Thymus (tissue), 11 donors: ENCODE data around the gene DPPA4. TPM values are rescaled to one million over a fixed set of nuclear protein-coding genes. Genes with fewer than 3 reads are reported as not detected.
"Not testable (repeated sequence)": the region's sequence is repeated elsewhere in the genome, so short reads cannot be mapped to it uniquely, and the experiment has no call there.

Source experiments
- DNase-seq, 9 donors: peaks; one replicate each; pipeline ENCODE4 v3.0.0-alpha.2; 2013; ENCODE audit warnings: low spot score in 9 of 9, low read depth in 6 of 9, missing footprints in 1 of 9
- H3K27ac ChIP-seq, 2 donors: one replicate each; pipeline ENCODE4 v1.5.1; 2013; ENCODE audit warnings: control low read depth in 1 of 2, low read depth in 1 of 2, low read length in 1 of 2, mild to moderate bottlenecking in 1 of 2, moderate library complexity in 1 of 2
- H3K27me3 ChIP-seq, 2 donors: one replicate each; pipeline ENCODE4 v1.5.1; 2013; ENCODE audit warnings: low read length in 1 of 2; ENCODE audit not compliant: control insufficient read depth in 2 of 2, insufficient read depth in 1 of 2
- H3K36me3 ChIP-seq, 2 donors: one replicate each; pipeline ENCODE4 v1.5.1; 2013; ENCODE audit warnings: low read length in 1 of 2, mild to moderate bottlenecking in 1 of 2, moderate library complexity in 1 of 2; ENCODE audit not compliant: control insufficient read depth in 2 of 2, insufficient read depth in 2 of 2
- H3K4me1 ChIP-seq, 2 donors: one replicate each; pipeline ENCODE4 v1.5.1; 2013; ENCODE audit warnings: low read length in 2 of 2; ENCODE audit not compliant: control insufficient read depth in 2 of 2, insufficient read depth in 2 of 2
- H3K4me3 ChIP-seq, 2 donors: one replicate each; pipeline ENCODE4 v1.5.1; 2013; ENCODE audit warnings: low read length in 2 of 2, control low read depth in 1 of 2, mild to moderate bottlenecking in 1 of 2
- H3K9me3 ChIP-seq, 2 donors: one replicate each; pipeline ENCODE4 v1.5.1; 2013; ENCODE audit warnings: low read length in 1 of 2, mild to moderate bottlenecking in 1 of 2; ENCODE audit not compliant: control insufficient read depth in 2 of 2, insufficient read depth in 1 of 2
- WGBS: extraction: QIAGEN DNeasy Blood & Tissue Kit; methylation state at CpG from one replicate; pipeline ENCODE4 v1.1.7; 2013; 5-methylcytosine and 5-hydroxymethylcytosine counted together
- polyA plus RNA-seq: library from polyadenylated mRNA; stranded (reverse); fragments of 200-250 nt; gene quantifications from one replicate; pipeline ENCODE4 v1.2.3, GENCODE V29; 2013
- total RNA-seq: library from RNA; stranded (reverse); fragments of 120-200 nt; gene quantifications from one replicate; pipeline ENCODE4 v1.2.4, GENCODE V29; 2013
- donor health status: healthy.

The DPPA4 gene
- total and polyA plus RNA-seq, 2 donors: 13.6 to 14.2 TPM

GRCh38 chr3:109369510-109369909 lies 32.2 kb upstream of the DPPA4 start:
- H3K27ac ChIP-seq: no peak overlapping the region
- H3K36me3 ChIP-seq: no peaks in the 10 kb centered on the region
- 82% methylated on average over 2 of the region's 2 CpGs for WGBS
- H3K4me1 ChIP-seq: no peaks in the 10 kb centered on the region
- no peaks in the 10 kb centered on the region for H3K27me3 ChIP-seq
- no peaks in the 10 kb centered on the region for H3K9me3 ChIP-seq
- no peak overlapping the region for H3K4me3 ChIP-seq
- DNase-seq: no peak

- WGBS: 95% methylated on average over 6 of the region's 6 CpGs
Observed at GRCh38 chr3:109364088-109364487, 26.7 kb upstream of the DPPA4 start.

DNA sequence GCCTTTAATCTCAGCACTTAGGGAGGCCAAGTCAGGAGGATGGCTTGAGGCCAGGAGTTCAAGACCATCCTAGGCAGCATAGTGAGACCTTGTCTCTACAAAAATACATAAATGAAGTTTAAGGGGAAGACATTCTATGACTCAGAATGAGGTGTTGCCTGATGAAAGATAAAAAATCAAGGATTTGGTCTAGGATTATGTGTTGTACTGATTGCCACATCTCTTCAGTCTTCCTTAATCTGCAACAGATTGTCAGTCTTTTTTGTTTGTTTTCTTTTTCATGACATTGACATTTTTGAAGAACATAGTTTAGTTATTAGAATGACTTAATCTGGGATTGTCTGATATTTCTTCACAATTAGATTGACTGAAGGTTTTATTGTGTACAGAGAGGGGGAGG lies 26.3 kb upstream of the DPPA4 start:
- Histone ChIP-seq H3K27me3 (no peaks in the 10 kb centered on the region), H3K4me3 (no peak overlapping the region), H3K27ac (no peak overlapping the region), H3K4me1 (no peaks in the 10 kb centered on the region), H3K36me3 (no peaks in the 10 kb centered on the region), H3K9me3 (no peaks in the 10 kb centered on the region)
- no peak for DNase-seq

More at GRCh38 chr3:109364088-109364487, 26.7 kb upstream of the DPPA4 start:
- no peak for DNase-seq
- Histone ChIP-seq H3K27me3 (no peaks in the 10 kb centered on the region), H3K4me3 (no peak overlapping the region), H3K9me3 (no peaks in the 10 kb centered on the region), H3K27ac (no peak overlapping the region), H3K4me1 (no peaks in the 10 kb centered on the region), H3K36me3 (no peaks in the 10 kb centered on the region)

DNA sequence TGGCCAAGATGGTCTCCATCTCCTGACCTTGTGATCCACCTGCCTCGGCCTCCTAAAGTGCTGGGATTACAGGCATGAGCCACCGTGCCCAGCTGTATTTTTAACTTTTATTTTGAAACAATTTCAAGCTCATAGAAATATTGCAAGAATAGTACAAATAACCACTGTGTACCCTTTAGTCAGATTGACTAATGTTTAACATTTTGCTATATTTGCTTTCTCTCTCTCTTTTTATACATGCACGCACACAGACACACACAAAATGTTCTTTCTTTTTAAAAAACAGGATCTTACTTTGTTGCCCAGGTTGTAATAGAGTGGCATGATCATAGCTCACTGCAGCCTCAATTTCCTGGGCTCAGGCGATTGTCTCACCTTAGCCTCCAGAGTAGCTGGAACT lies 25.5 kb upstream of the DPPA4 start:
- H3K36me3 ChIP-seq: no peaks in the 10 kb centered on the region

GRCh38 chr3:109358809-109359208 lies 21.5 kb upstream of the DPPA4 start:
- DNase-seq, H3K27me3 ChIP-seq, H3K4me3 ChIP-seq, H3K27ac ChIP-seq, H3K4me1 ChIP-seq, H3K36me3 ChIP-seq, H3K9me3 ChIP-seq: not testable (repeated sequence)
- 97% methylated on average over 2 of the region's 2 CpGs for WGBS

More for the DNA sequence above, 25.5 kb upstream of the DPPA4 start:
- H3K4me3 ChIP-seq: no peak overlapping the region
- no peak overlapping the region for H3K27ac ChIP-seq
- H3K9me3 ChIP-seq: no peaks in the 10 kb centered on the region
- H3K4me1 ChIP-seq: no peaks in the 10 kb centered on the region
- H3K27me3 ChIP-seq: no peaks in the 10 kb centered on the region
- WGBS: 98% methylated on average over 4 of the region's 4 CpGs
- DNase-seq: no peak

- WGBS: 95% methylated on average over 3 of the region's 3 CpGs
- Histone ChIP-seq H3K4me3 (no peak overlapping the region), H3K36me3 (no peaks in the 10 kb centered on the region), H3K4me1 (no peaks in the 10 kb centered on the region), H3K27me3 (no peaks in the 10 kb centered on the region), H3K9me3 (no peaks in the 10 kb centered on the region), H3K27ac (no peak overlapping the region)
- no peak for DNase-seq
Observed at GRCh38 chr3:109356442-109357155, 19.3 kb upstream of the DPPA4 start.

DNA sequence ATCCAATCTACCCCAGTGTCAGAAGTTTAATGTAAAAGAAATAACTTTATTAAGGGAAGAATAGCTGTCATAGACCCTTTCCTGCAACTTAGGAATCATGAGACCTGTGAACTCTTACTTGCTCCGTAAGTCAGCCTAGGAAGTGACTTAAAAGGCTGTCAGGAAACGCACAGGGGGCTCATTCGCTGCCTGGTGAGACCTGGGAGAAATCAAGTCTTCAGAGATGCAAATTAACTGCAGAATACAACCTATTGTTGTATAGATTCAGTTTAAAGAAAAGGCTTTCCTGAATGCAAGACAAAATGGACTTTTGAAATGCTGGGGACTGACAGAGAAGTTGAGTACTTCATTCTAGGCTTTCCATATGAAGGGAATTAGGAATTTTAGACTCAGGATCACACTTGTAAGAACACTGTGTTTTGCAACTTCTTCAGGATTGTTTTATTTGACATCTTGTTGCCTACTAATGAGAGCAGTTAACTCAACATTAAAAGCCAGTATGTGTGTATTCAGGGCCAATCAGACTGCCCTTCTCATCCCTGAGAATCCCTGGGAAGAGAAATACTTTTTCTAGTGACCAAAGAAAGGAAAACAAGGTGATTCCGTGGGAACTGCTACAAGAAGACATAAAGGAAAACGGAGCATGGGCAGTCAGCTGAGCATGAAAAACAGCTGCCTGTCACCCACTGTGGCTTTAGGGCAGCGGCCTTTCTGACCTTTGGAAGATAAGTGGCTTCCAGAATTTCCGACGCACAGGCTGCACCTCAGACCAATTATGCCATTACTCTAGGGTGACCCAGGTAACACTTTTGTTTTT lies 18.5 kb upstream of the DPPA4 start:
- no peaks in the 10 kb centered on the region for H3K4me1 ChIP-seq
- WGBS: 87% methylated on average over 8 of the region's 8 CpGs
- no peaks in the 10 kb centered on the region for H3K36me3 ChIP-seq
- H3K27me3 ChIP-seq: no peaks in the 10 kb centered on the region
- H3K4me3 ChIP-seq: no peak overlapping the region
- no peaks in the 10 kb centered on the region for H3K9me3 ChIP-seq
- DNase-seq: no peak
- H3K27ac ChIP-seq: no peak overlapping the region

- no peaks in the 10 kb centered on the region for H3K9me3 ChIP-seq
- H3K4me3 ChIP-seq: no peak overlapping the region
- DNase-seq: no peak
- no peaks in the 10 kb centered on the region for H3K4me1 ChIP-seq
- no peaks in the 10 kb centered on the region for H3K27me3 ChIP-seq
- no peaks in the 10 kb centered on the region for H3K36me3 ChIP-seq
- H3K27ac ChIP-seq: no peak overlapping the region
- 92% methylated on average over 2 of the region's 2 CpGs for WGBS
Observed at GRCh38 chr3:109353057-109353456, 15.7 kb upstream of the DPPA4 start.

DNA sequence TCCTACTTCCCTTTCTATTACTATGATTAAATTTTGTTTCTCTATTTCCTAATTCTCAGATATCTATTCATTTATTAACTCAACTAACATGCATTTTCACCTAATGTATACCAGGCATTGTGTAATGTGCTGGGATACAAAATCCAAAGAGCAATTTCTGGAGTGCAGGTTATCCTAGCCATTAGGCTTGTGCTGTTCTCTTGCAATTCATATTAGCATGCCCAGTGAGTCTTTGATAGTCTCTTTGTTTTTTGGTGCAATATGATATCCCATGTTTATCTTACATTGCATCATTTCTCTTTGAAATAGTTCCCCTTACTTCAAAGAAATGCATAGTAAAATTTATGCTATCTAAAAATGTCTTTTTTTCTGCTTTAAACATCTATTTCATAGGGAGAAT lies 13.9 kb upstream of the DPPA4 start:
- no peak for DNase-seq
- H3K36me3 ChIP-seq: no peaks in the 10 kb centered on the region
- H3K27ac ChIP-seq: no peak overlapping the region
- no peaks in the 10 kb centered on the region for H3K27me3 ChIP-seq
- no peak overlapping the region for H3K4me3 ChIP-seq
- H3K4me1 ChIP-seq: no peaks in the 10 kb centered on the region
- H3K9me3 ChIP-seq: no peaks in the 10 kb centered on the region
